RPMI8226 (cell line): ENCODE results near the gene ASPDH.
"Not testable (repeated sequence)": the region's sequence is repeated elsewhere in the genome, so short reads cannot be mapped to it uniquely, and the experiment has no call there.

Experiments
- DNase-seq: peaks from one replicate; pipeline ENCODE4 v3.0.0-alpha.2; 2015

The ASPDH gene

GRCh38 chr19:50476224-50476906 lies 37.3 kb downstream of the ASPDH start, which contains the start of the genes EMC10 and GARIN5A:
Gene EMC10 (plus strand): TSS chr19:50476507. CDS start chr19:50476545, 38 bp downstream.
Gene GARIN5A (minus strand): TSS chr19:50476848. CDS start chr19:50476388, 460 bp downstream.
- DNase-seq, result peak; percentile 96

GRCh38 chr19:50475736-50476223 lies 37.9 kb downstream of the ASPDH start:
- DNase-seq, result no peak

GRCh38 chr19:50475101-50475568 lies 38.6 kb downstream of the ASPDH start:
- no peak for DNase-seq

GRCh38 chr19:50473336-50473735 lies 40.4 kb downstream of the ASPDH start:
- not testable (repeated sequence) for DNase-seq

GRCh38 chr19:50468818-50469217 lies 44.9 kb downstream of the ASPDH start:
- no peak for DNase-seq

- DNase-seq, result no peak
Measured at GRCh38 chr19:50467566-50467965, 46.1 kb downstream of the ASPDH start.

- no peak for DNase-seq
Measured at GRCh38 chr19:50466706-50467039, 47.0 kb downstream of the ASPDH start.

- peak; percentile 97 for DNase-seq
Measured at GRCh38 chr19:50465986-50466705, 47.6 kb downstream of the ASPDH start.

GRCh38 chr19:50465000-50465399 lies 48.7 kb downstream of the ASPDH start:
- no peak for DNase-seq

GRCh38 chr19:50464348-50464747 lies 49.4 kb downstream of the ASPDH start:
- no peak for DNase-seq

GRCh38 chr19:50462970-50463369 lies 50.7 kb downstream of the ASPDH start:
- DNase-seq, result no peak
